Measurements from ENCODE around the gene NMD3. TPM values are rescaled to one million over a fixed set of nuclear protein-coding genes. Genes with fewer than 3 reads are reported as not detected.

Gene NMD3
- total RNA-seq, 1 donor from 2014 or later = 51.6 TPM

GRCh38 chr3:161212171-161212771 lies 8.8 kb upstream of the NMD3 start:
- Histone ChIP-seq H3K4me3 (no peak overlapping the region), H3K27ac (replicated peaks) (no peak overlapping the region), H3K36me3 (no peaks in the 10 kb centered on the region), H3K4me1 (no peaks in the 10 kb centered on the region), H3K27me3 (ENCODE audit: low read depth) (no peaks in the 10 kb centered on the region), H3K9me3 (replicated peaks) (no peaks in the 10 kb centered on the region)
- TF ChIP-seq CTCF (IDR thresholded peaks at IDR 0.05; ENCODE audit: borderline replicate concordance) = no peak
- intact Hi-C loops (cut with micrococcal nuclease) = no loop called here
- DNase-seq = no peak

- no peak overlapping the region for H3K4me3 ChIP-seq
- no peak overlapping the region for H3K27ac ChIP-seq (replicated peaks)
- H3K4me1 ChIP-seq = no peaks in the 10 kb centered on the region
- no peaks in the 10 kb centered on the region for H3K9me3 ChIP-seq (replicated peaks)
- intact Hi-C loops (cut with micrococcal nuclease) = no loop called here
- H3K27me3 ChIP-seq (ENCODE audit: low read depth) = no peaks in the 10 kb centered on the region
- no peak for DNase-seq
- no peaks in the 10 kb centered on the region for H3K36me3 ChIP-seq
- TF ChIP-seq CTCF (IDR thresholded peaks at IDR 0.05; ENCODE audit: borderline replicate concordance) = no peak
Observed at GRCh38 chr3:161212906-161213305, 8.2 kb upstream of the NMD3 start.

GRCh38 chr3:161213644-161214043 lies 7.5 kb upstream of the NMD3 start:
- TF ChIP-seq CTCF (IDR thresholded peaks at IDR 0.05; ENCODE audit: borderline replicate concordance) = no peak
- no peak overlapping the region for H3K4me3 ChIP-seq
- no peak overlapping the region for H3K27ac ChIP-seq (replicated peaks)
- intact Hi-C loops (cut with micrococcal nuclease) = no loop called here
- no peaks in the 10 kb centered on the region for H3K36me3 ChIP-seq
- H3K27me3 ChIP-seq (ENCODE audit: low read depth) = no peaks in the 10 kb centered on the region
- no peaks in the 10 kb centered on the region for H3K4me1 ChIP-seq
- no peak for DNase-seq
- no peaks in the 10 kb centered on the region for H3K9me3 ChIP-seq (replicated peaks)

GRCh38 chr3:161215185-161215584 lies 5.9 kb upstream of the NMD3 start:
- no peak overlapping the region for H3K27ac ChIP-seq (replicated peaks)
- no peak for TF ChIP-seq CTCF (IDR thresholded peaks at IDR 0.05; ENCODE audit: borderline replicate concordance)
- DNase-seq = no peak
- H3K4me3 ChIP-seq = no peak overlapping the region
- no peaks in the 10 kb centered on the region for H3K36me3 ChIP-seq
- H3K9me3 ChIP-seq (replicated peaks) = no peaks in the 10 kb centered on the region
- intact Hi-C loops (cut with micrococcal nuclease) = no loop called here
- peaks cover 2% of the 10 kb centered on the region for H3K4me1 ChIP-seq
- H3K27me3 ChIP-seq (ENCODE audit: low read depth) = no peaks in the 10 kb centered on the region

GRCh38 chr3:161217496-161217895 lies 3.6 kb upstream of the NMD3 start:
- Histone ChIP-seq H3K4me3 (no peak overlapping the region), H3K36me3 (no peaks in the 10 kb centered on the region), H3K9me3 (replicated peaks) (no peaks in the 10 kb centered on the region), H3K27me3 (ENCODE audit: low read depth) (no peaks in the 10 kb centered on the region), H3K27ac (replicated peaks) (peak overlapping the region; percentile 38), H3K4me1 (peaks cover 22% of the 10 kb centered on the region)
- intact Hi-C loops (cut with micrococcal nuclease) = no loop called here
- TF ChIP-seq CTCF (IDR thresholded peaks at IDR 0.05; ENCODE audit: borderline replicate concordance) = no peak
- no peak for DNase-seq

Data from left ventricle myocardium inferior (tissue), 1 donor.